Subcutaneous abdominal adipose tissue (tissue), 5 donors: ENCODE data around the gene ABCB9.

Source experiments
- H3K27ac ChIP-seq: one replicate; pipeline ENCODE4 v1.7.0; 2013; ENCODE audit warnings: low read depth, mild to moderate bottlenecking, inconsistent platforms, low read length, moderate library complexity
- H3K27me3 ChIP-seq, 5 donors: one replicate each; pipeline ENCODE4 v1.7.0; 2013; ENCODE audit warnings: low read length in 5 of 5, inconsistent platforms in 1 of 5; ENCODE audit not compliant: control insufficient read depth in 5 of 5, insufficient read depth in 4 of 5
- H3K36me3 ChIP-seq, 5 donors: one replicate each; pipeline ENCODE4 v1.7.0; 2013; ENCODE audit warnings: low read length in 5 of 5; ENCODE audit not compliant: control insufficient read depth in 5 of 5, insufficient read depth in 5 of 5
- H3K4me1 ChIP-seq, 5 donors: one replicate each; pipeline ENCODE4 v1.7.0; 2013; ENCODE audit warnings: low read length in 5 of 5, mild to moderate bottlenecking in 3 of 5, moderate library complexity in 1 of 5; ENCODE audit not compliant: control insufficient read depth in 5 of 5, insufficient read depth in 5 of 5
- H3K4me3 ChIP-seq, 5 donors: one replicate each; pipeline ENCODE4 v1.7.0; 2013; ENCODE audit warnings: low read length in 5 of 5, low read depth in 1 of 5
- H3K9ac ChIP-seq, 5 donors: one replicate each; pipeline ENCODE4 v1.7.0; 2013; ENCODE audit warnings: low read length in 5 of 5, mild to moderate bottlenecking in 4 of 5, moderate library complexity in 3 of 5
- H3K9me3 ChIP-seq, 5 donors: one replicate each; pipeline ENCODE4 v1.7.0; 2013; ENCODE audit warnings: low read length in 5 of 5; ENCODE audit not compliant: control insufficient read depth in 5 of 5
- donor health status: healthy.
- donor health status: healthy.
- donor health status: healthy.
- donor health status: healthy.
- donor health status: healthy.

ABCB9 gene

GRCh38 chr12:122988612-122989212 is 22.4 kb upstream of the ABCB9 start:
- H3K27me3 ChIP-seq: no peaks in the 10 kb centered on the region
- H3K27ac ChIP-seq: no peak overlapping the region
- H3K9ac ChIP-seq: no peak overlapping the region
- peaks cover 0 to 72% (median 37%) of the 10 kb centered on the region in 5 donors for H3K36me3 ChIP-seq
- peaks cover 8 to 21% (median 18%) of the 10 kb centered on the region in 5 donors for H3K4me1 ChIP-seq
- H3K4me3 ChIP-seq: no peak overlapping the region
- no peaks in the 10 kb centered on the region for H3K9me3 ChIP-seq

DNA sequence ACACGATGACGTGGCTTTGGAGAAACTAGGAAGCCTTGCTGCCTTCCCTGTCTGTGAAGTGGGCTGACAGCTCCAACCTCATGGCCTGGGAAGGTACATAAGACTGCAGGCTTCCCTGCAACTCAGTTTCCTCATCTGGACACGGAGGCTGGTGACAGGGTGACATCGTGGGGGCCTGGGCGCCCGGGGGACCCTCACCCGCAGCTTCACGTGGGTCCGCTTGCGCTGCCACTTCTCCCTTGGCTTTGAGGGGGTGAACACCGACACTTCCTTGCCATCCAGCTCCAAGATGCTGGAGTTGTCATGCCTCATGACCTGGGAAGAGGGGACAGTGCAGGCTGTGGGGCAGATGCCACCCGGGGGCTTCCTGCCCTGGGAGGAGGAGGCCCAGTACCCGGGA is 21.8 kb upstream of the ABCB9 start:
- H3K27me3 ChIP-seq: no peaks in the 10 kb centered on the region
- no peaks in the 10 kb centered on the region for H3K9me3 ChIP-seq
- no peak overlapping the region for H3K4me3 ChIP-seq
- H3K9ac ChIP-seq: no peak overlapping the region
- no peak overlapping the region for H3K27ac ChIP-seq
- peaks cover 11 to 27% (median 23%) of the 10 kb centered on the region in 5 donors for H3K4me1 ChIP-seq
- peaks cover 0 to 76% (median 40%) of the 10 kb centered on the region in 5 donors for H3K36me3 ChIP-seq

- no peaks in the 10 kb centered on the region for H3K27me3 ChIP-seq
- H3K9me3 ChIP-seq: no peaks in the 10 kb centered on the region
- no peak overlapping the region for H3K27ac ChIP-seq
- no peak overlapping the region for H3K4me3 ChIP-seq
- no peak overlapping the region for H3K9ac ChIP-seq
- H3K4me1 ChIP-seq: peaks cover 11 to 34% (median 30%) of the 10 kb centered on the region in 5 donors
- H3K36me3 ChIP-seq: peaks cover 0 to 81% (median 46%) of the 10 kb centered on the region in 5 donors
These were observed 21.1 kb upstream of the ABCB9 start for GRCh38 chr12:122987086-122987951.

- H3K36me3 ChIP-seq: peaks cover 0 to 78% (median 50%) of the 10 kb centered on the region in 5 donors
- H3K4me1 ChIP-seq: peaks cover 14 to 43% (median 40%) of the 10 kb centered on the region in 5 donors
These were observed 20.1 kb upstream of the ABCB9 start for GRCh38 chr12:122986258-122986871.

GRCh38 chr12:122985338-122986257 is 19.3 kb upstream of the ABCB9 start:
- H3K27ac ChIP-seq: no peak overlapping the region
- H3K36me3 ChIP-seq: peaks cover 0 to 71% (median 50%) of the 10 kb centered on the region in 5 donors
- H3K4me3 ChIP-seq: no peak overlapping the region
- peaks cover 14 to 48% (median 44%) of the 10 kb centered on the region in 5 donors for H3K4me1 ChIP-seq
- H3K9me3 ChIP-seq: no peaks in the 10 kb centered on the region
- peak overlapping the region in 1 of 5 donors; percentile 74 for H3K9ac ChIP-seq
- no peaks in the 10 kb centered on the region for H3K27me3 ChIP-seq

More at GRCh38 chr12:122986258-122986871, 20.1 kb upstream of the ABCB9 start:
- no peaks in the 10 kb centered on the region for H3K27me3 ChIP-seq
- no peak overlapping the region for H3K27ac ChIP-seq
- no peak overlapping the region for H3K9ac ChIP-seq
- no peaks in the 10 kb centered on the region for H3K9me3 ChIP-seq
- H3K4me3 ChIP-seq: no peak overlapping the region

GRCh38 chr12:122984612-122985337 is 18.5 kb upstream of the ABCB9 start:
- peak overlapping the region in 3 of 5 donors; percentile 8 to 74 (median 64) for H3K9ac ChIP-seq
- H3K36me3 ChIP-seq: peaks cover 0 to 63% (median 42%) of the 10 kb centered on the region in 5 donors
- H3K4me1 ChIP-seq: peaks cover 17 to 55% (median 50%) of the 10 kb centered on the region in 5 donors
- H3K4me3 ChIP-seq: peak overlapping the region in 3 of 5 donors; percentile 13 to 41 (median 22)
- no peaks in the 10 kb centered on the region for H3K9me3 ChIP-seq
- H3K27me3 ChIP-seq: no peaks in the 10 kb centered on the region
- no peak overlapping the region for H3K27ac ChIP-seq

DNA sequence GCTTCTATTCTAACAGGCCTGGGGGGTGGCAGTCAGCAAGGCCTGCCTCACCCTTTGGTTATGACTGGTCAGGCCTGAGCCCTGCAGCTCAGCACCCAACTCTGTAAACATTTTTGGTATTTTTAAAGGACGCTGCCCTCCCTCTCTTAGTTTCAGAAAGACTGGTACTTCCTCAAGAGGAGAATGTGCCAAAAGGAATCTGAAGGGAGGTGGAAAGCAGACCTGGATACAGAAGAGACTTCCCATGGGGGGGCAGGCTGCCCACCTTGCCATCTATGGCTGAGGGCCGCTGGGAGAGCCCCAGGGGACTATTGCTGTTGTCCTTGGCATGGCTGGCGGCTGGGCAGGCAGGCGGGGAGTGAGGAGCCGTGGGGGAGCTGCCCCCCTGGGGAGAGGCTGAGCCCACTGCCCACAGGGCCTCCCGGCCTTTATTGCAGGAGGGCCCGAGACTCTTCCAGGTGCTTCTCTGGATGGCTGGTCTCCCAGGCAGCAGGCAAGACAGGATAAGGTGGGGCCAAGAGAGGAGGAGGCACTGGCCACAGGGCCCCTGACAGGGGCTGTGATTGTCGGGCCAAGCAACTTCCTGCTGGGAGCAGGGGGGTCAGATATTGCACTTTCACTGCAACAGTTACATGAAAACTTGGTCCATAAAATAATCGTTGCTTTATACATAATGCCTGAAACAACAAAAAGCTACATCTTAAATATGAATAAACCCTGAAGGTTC is 17.7 kb upstream of the ABCB9 start:
- Histone ChIP-seq H3K27ac (no peak overlapping the region), H3K9ac (peak overlapping the region in 2 of 5 donors; percentile 24), H3K36me3 (peaks cover 0 to 55% (median 43%) of the 10 kb centered on the region in 5 donors), H3K9me3 (no peaks in the 10 kb centered on the region), H3K4me3 (no peak overlapping the region), H3K4me1 (peaks cover 18 to 63% (median 58%) of the 10 kb centered on the region in 5 donors), H3K27me3 (no peaks in the 10 kb centered on the region)

GRCh38 chr12:122982963-122983788 is 16.9 kb upstream of the ABCB9 start:
- Histone ChIP-seq H3K9ac (peak overlapping the region in 1 of 5 donors; percentile 89), H3K27ac (no peak overlapping the region), H3K27me3 (no peaks in the 10 kb centered on the region), H3K36me3 (peaks cover 0 to 50% (median 44%) of the 10 kb centered on the region in 5 donors), H3K4me1 (peaks cover 18 to 70% (median 62%) of the 10 kb centered on the region in 5 donors), H3K4me3 (no peak overlapping the region), H3K9me3 (no peaks in the 10 kb centered on the region)
